Germinal center (tissue), 1 donor: ENCODE measurements around the gene DUSP2.

ENCODE experiments used
- DNase-seq: peaks from one replicate; pipeline ENCODE4 v3.0.0; 2012; ENCODE audit warnings: mixed read lengths, low spot score

The DUSP2 gene

GRCh38 chr2:96114903-96115581, 30.2 kb downstream of the DUSP2 start:
- no peak for DNase-seq

- no peak for DNase-seq
Measured at GRCh38 chr2:96114546-96114902, 30.7 kb downstream of the DUSP2 start.

GRCh38 chr2:96113951-96114350, 31.3 kb downstream of the DUSP2 start:
- no peak for DNase-seq

GRCh38 chr2:96113367-96113677, 31.9 kb downstream of the DUSP2 start:
- peak; percentile 47 for DNase-seq

GRCh38 chr2:96112501-96113366, 32.5 kb downstream of the DUSP2 start:
- no peak for DNase-seq

GRCh38 chr2:96111823-96112500, 33.3 kb downstream of the DUSP2 start:
- no peak for DNase-seq

GRCh38 chr2:96111257-96111640, 34.0 kb downstream of the DUSP2 start:
- DNase-seq: no peak

- DNase-seq: no peak
Measured at GRCh38 chr2:96110621-96111256, 34.5 kb downstream of the DUSP2 start.

GRCh38 chr2:96109931-96110511, 35.2 kb downstream of the DUSP2 start:
- no peak for DNase-seq

- no peak for DNase-seq
Measured at GRCh38 chr2:96109361-96109680, 35.9 kb downstream of the DUSP2 start.

GRCh38 chr2:96108541-96109360, 36.5 kb downstream of the DUSP2 start:
- no peak for DNase-seq

GRCh38 chr2:96108151-96108540, 37.1 kb downstream of the DUSP2 start:
- DNase-seq: no peak

- no peak for DNase-seq
Measured at GRCh38 chr2:96107708-96108065, 37.6 kb downstream of the DUSP2 start.

- no peak for DNase-seq
Measured at GRCh38 chr2:96106991-96107707, 38.1 kb downstream of the DUSP2 start.

GRCh38 chr2:96105994-96106715, 39.1 kb downstream of the DUSP2 start:
- no peak for DNase-seq

- no peak for DNase-seq
Measured at GRCh38 chr2:96105152-96105915, 39.9 kb downstream of the DUSP2 start.

- no peak for DNase-seq
Measured at GRCh38 chr2:96104487-96104861, 40.8 kb downstream of the DUSP2 start.

- no peak for DNase-seq
Measured at GRCh38 chr2:96103761-96104486, 41.3 kb downstream of the DUSP2 start.

- no peak for DNase-seq
Measured at GRCh38 chr2:96103187-96103601, 42.0 kb downstream of the DUSP2 start.
